ENCODE results near the gene HIGD1B.

The HIGD1B gene

DNA sequence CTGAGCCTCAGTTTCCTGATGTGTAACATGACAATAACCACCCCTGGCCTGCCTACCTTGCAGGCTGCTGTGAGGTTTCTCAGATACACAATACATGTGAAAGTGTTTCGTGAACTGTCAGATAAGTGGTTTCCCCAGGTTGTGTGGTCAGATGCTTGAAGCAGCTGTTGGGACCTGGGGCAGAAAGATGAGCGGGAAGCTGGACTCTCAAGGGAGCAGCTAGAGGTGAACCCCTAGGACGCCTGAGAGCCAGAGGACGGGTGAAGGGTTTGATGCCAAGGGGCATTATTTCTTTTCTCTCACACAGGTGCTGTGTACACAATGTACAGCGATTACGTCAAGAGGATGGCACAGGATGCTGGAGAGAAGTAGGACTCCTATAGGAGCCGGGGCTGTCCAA lies 2.3 kb downstream of the HIGD1B start:
- TF ChIP-seq, protein P1, sequence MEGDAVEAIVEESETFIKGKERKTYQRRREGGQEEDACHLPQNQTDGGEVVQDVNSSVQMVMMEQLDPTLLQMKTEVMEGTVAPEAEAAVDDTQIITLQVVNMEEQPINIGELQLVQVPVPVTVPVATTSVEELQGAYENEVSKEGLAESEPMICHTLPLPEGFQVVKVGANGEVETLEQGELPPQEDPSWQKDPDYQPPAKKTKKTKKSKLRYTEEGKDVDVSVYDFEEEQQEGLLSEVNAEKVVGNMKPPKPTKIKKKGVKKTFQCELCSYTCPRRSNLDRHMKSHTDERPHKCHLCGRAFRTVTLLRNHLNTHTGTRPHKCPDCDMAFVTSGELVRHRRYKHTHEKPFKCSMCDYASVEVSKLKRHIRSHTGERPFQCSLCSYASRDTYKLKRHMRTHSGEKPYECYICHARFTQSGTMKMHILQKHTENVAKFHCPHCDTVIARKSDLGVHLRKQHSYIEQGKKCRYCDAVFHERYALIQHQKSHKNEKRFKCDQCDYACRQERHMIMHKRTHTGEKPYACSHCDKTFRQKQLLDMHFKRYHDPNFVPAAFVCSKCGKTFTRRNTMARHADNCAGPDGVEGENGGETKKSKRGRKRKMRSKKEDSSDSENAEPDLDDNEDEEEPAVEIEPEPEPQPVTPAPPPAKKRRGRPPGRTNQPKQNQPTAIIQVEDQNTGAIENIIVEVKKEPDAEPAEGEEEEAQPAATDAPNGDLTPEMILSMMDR (IDR thresholded peaks at IDR 0.05; ENCODE audit: low read depth, low read length, missing control alignments) = no peak
- no peak overlapping the region for H3K4me3 ChIP-seq (replicated peaks; ENCODE audit: low read depth, low read length)
- DNase-seq (ENCODE audit: extremely low read depth, low read depth) = no peak

DNA sequence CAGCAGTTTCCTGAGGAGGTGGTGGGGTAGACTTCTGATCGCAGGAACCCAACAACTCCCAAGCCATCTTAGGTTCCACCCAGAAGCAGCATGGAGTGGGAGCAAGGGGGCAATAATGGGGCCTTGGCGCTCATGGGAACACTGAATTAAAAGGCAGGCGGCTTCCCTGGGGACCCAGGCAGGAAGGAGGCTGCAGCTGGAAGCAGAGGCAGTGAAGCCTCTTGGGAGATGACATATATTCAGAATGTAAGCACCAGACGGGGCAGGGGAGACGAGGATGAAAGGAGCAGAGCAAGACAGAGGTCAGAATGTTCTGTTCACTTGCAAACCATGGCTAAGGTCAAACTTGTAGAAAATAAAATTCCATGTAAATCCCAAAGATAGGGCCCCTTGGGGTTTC lies 2.9 kb downstream of the HIGD1B start:
- no peak overlapping the region for H3K4me3 ChIP-seq (replicated peaks; ENCODE audit: low read depth, low read length)
- DNase-seq (ENCODE audit: extremely low read depth, low read depth) = no peak
- TF ChIP-seq, protein P1 (IDR thresholded peaks at IDR 0.05; ENCODE audit: low read depth, low read length, missing control alignments) = no peak

DNA sequence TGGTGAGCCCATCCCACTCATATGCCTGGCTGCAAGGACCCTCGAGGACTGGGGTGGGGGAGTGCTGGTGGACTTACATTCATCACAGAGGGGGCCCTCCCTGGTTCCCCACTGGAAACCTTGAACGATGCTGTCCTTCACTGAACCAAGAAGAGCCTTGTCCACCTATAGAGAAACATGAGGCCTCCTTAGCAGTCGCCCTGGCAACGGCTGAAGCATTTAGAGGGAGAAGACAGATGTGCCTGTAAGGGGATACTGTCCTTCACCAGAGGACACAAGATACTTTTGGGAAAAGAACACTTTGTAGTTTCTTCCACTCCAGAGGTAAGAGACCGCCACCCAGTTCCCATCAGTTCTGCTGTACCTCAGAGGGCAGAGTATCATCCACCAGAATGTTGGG lies 6.5 kb downstream of the HIGD1B start:
- H3K4me3 ChIP-seq (replicated peaks; ENCODE audit: low read depth, low read length) = no peak overlapping the region
- TF ChIP-seq, protein P1 (IDR thresholded peaks at IDR 0.05; ENCODE audit: low read depth, low read length, missing control alignments) = no peak
- no peak for DNase-seq (ENCODE audit: extremely low read depth, low read depth)

DNA sequence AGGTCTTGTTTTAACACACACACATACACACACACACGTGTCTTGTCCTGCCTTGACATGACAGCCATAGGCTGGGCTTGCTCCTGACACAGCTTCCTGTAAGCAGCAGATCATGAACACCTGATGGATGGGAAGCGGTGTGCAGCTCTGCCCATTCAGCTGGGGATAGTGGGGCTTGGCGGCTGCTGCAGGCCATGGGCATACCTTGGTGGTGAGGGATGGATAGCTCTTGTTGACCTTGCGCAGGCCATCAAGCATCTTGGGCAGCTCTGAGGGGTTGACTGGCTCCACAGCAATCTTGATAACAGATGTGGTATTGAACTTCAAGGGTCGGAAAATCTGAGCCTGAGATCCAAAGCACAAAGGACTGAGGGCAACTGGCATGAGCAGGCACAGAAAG lies 12.0 kb downstream of the HIGD1B start:
- DNase-seq (ENCODE audit: extremely low read depth, low read depth) = no peak
- TF ChIP-seq, protein P1 (IDR thresholded peaks at IDR 0.05; ENCODE audit: low read depth, low read length, missing control alignments) = no peak
- H3K4me3 ChIP-seq (replicated peaks; ENCODE audit: low read depth, low read length) = no peak overlapping the region

DNA sequence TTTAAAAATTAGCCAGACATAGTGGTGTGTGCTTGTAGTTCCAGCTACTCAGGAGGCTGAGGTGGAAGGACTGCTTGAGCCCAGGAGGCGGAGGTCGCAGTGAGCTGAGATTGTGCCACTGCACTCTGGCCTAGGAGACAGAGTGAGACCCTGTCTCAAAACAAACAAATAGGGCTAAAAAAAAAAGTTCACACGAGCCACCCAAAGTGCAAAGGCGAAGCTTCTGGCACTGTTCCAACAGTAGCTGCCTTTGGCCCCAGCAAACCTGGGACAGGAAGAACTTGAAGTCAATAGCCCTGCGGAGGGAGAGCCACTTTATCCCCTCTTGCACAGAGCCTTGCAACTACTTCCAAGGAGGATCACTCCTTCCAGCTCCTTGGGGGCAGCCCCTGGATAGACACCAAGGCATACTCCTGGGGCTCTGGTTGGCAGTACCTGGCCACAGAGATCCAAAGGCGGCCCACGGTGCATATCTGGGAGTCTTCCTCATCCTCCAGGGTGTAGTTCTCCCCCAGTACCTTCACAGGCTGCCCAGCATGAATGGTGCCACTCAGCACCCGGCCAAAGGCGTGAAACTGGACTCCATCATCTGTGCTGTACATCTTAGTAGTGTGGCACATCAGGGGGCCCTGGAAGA lies 14.7 kb downstream of the HIGD1B start:
- TF ChIP-seq, protein P1 (IDR thresholded peaks at IDR 0.05; ENCODE audit: low read depth, low read length, missing control alignments) = no peak
- no peak overlapping the region for H3K4me3 ChIP-seq (replicated peaks; ENCODE audit: low read depth, low read length)
- no peak for DNase-seq (ENCODE audit: extremely low read depth, low read depth)

DNA sequence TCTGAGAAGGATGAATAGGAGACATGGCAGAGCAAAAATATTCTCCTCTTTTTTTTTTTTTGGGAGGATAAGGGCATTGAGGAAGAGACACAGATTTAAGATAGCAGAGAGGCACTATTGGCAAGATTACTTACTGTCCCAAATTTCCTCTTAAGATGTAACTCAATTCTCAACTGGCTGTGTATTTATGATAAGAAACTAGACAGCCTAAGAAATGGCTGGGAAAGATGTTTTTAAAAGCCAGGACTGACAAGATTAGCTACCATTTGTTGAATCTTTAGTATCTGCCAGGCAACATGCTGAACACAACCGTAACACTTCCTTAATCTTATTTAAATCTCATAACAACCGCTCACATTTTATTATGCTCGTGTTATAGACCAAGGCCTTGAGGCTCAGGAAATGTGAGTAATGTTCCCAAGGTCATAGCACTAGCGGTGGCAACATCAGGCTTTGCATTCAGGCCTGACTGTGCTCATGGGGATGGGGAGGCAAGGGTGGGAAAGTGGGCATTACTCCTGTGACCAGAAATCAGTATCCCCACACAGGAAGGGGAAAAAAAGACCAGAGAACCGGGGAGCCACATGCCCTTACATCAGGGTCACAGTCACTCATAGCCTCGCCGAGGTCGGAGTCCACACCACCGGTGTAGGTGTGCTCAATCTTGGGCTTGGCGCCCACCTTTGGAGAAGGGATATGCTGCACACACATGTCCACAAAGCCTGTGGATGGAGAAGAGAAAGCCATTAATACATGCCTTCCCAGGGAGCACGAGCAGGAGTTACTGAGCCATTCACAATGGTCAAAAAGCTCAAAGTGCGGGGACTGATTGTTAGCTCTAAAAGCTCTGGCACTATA lies 15.6 kb downstream of the HIGD1B start:
- TF ChIP-seq, protein P1 (IDR thresholded peaks at IDR 0.05; ENCODE audit: low read depth, low read length, missing control alignments) = no peak
- no peak for DNase-seq (ENCODE audit: extremely low read depth, low read depth)

More for the DNA sequence above, 15.6 kb downstream of the HIGD1B start:
- H3K4me3 ChIP-seq (replicated peaks; ENCODE audit: low read depth, low read length) = no peak overlapping the region

Measured in HFF-Myc (cell line).